ENCODE data around the gene BBLN. TPM values are rescaled to one million over a fixed set of nuclear protein-coding genes. Genes with fewer than 3 reads are reported as not detected.
A peak's percentile ranks its signal among the peaks of the same experiment; 100 is the strongest.

BBLN gene
- total RNA-seq, 1 donor from 2014 or later: 39.0 TPM

DNA sequence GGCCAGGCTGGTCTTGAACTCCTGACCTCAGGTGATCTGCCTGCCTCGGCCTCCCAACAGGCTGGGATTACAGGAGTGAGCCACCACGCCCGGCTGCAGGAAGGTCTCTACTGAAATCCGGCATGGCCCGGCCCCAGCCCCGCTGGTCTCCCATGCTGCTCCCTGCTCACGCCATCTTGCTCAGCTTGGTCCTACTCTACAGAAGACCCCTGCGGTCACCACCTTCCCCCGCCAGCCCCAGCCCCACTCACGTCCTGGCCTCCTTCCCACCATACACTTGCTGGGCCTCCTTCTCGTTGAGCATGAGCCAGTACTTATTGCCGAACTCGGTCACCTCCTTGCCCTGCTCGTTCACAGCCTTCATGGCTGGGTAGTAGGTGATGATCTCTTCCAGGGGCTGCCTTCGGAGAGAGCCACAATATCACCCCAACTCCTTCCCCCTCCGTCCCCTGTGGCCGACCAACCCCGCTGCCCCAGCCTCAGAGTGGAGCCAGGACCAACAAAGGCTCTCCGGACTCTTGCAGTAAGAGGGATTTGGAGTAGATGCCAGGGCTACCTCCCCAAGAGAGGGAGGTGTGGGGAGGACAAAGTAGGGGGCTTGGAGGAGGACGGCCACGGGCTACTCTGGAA lies 36.5 kb upstream of the BBLN start:
- Histone ChIP-seq H3K27me3 (no peaks in the 10 kb centered on the region), H3K9me3 (no peaks in the 10 kb centered on the region), H3K4me1 (peaks cover 16% of the 10 kb centered on the region), H3K27ac (no peak overlapping the region), H3K4me3 (no peak overlapping the region), H3K36me3 (peaks cover 36% of the 10 kb centered on the region)
- intact Hi-C loops (cut with DNase I): no loop called here
- TF ChIP-seq, protein P1, sequence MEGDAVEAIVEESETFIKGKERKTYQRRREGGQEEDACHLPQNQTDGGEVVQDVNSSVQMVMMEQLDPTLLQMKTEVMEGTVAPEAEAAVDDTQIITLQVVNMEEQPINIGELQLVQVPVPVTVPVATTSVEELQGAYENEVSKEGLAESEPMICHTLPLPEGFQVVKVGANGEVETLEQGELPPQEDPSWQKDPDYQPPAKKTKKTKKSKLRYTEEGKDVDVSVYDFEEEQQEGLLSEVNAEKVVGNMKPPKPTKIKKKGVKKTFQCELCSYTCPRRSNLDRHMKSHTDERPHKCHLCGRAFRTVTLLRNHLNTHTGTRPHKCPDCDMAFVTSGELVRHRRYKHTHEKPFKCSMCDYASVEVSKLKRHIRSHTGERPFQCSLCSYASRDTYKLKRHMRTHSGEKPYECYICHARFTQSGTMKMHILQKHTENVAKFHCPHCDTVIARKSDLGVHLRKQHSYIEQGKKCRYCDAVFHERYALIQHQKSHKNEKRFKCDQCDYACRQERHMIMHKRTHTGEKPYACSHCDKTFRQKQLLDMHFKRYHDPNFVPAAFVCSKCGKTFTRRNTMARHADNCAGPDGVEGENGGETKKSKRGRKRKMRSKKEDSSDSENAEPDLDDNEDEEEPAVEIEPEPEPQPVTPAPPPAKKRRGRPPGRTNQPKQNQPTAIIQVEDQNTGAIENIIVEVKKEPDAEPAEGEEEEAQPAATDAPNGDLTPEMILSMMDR (IDR thresholded peaks at IDR 0.05): no peak
- ATAC-seq (no peak), DNase-seq (no peak)

DNA sequence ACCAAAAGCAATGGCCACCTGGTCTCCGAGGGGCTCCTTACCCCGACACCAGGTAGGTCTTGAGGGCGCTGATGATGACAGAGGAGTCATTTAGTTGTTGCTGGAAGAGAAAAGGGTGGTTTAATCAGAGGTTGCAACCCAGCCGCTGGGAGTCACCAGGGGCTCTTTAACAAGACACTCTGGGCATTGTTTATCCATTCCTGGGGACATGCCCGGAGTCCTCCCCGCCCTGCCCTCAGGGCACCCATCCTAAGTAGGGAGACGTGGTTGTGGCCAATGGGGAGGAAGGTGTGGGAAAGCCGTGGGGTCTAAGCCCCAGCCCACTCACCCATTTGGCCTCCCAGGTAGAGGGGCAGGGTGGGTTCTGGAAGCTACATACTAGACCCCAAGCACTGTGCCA lies 35.6 kb upstream of the BBLN start:
- no peak for ATAC-seq
- intact Hi-C loops (cut with DNase I): no loop called here
- DNase-seq: no peak
- H3K9me3 ChIP-seq: no peaks in the 10 kb centered on the region
- H3K36me3 ChIP-seq: peaks cover 36% of the 10 kb centered on the region
- TF ChIP-seq, protein P1 (IDR thresholded peaks at IDR 0.05): no peak
- H3K27me3 ChIP-seq: no peaks in the 10 kb centered on the region
- H3K4me1 ChIP-seq: peaks cover 23% of the 10 kb centered on the region
- H3K27ac ChIP-seq: no peak overlapping the region
- no peak overlapping the region for H3K4me3 ChIP-seq

GRCh38 chr9:128124873-128125579 lies 35.0 kb upstream of the BBLN start:
- intact Hi-C loops (cut with DNase I): no loop called here
- DNase-seq (peak; percentile 81), ATAC-seq (no peak)
- Histone ChIP-seq H3K4me3 (no peak overlapping the region), H3K27ac (no peak overlapping the region), H3K27me3 (no peaks in the 10 kb centered on the region), H3K4me1 (peaks cover 23% of the 10 kb centered on the region), H3K36me3 (peaks cover 36% of the 10 kb centered on the region), H3K9me3 (no peaks in the 10 kb centered on the region)
- TF ChIP-seq, protein P1 (IDR thresholded peaks at IDR 0.05): peak; percentile 54

GRCh38 chr9:128125580-128126354 lies 34.3 kb upstream of the BBLN start:
- ATAC-seq (no peak), DNase-seq (no peak)
- Histone ChIP-seq H3K4me1 (peaks cover 23% of the 10 kb centered on the region), H3K27ac (no peak overlapping the region), H3K27me3 (no peaks in the 10 kb centered on the region), H3K9me3 (no peaks in the 10 kb centered on the region), H3K4me3 (peak overlapping the region; percentile 3), H3K36me3 (peaks cover 31% of the 10 kb centered on the region)
- TF ChIP-seq, protein P1 (IDR thresholded peaks at IDR 0.05): no peak
- intact Hi-C loops (cut with DNase I): no loop called here

GRCh38 chr9:128127568-128127989 lies 32.5 kb upstream of the BBLN start, which contains the start of gene PTGES2:
TSS of gene PTGES2 (minus strand) at chr9:128127729. CDS start at chr9:128127717, 12 bp downstream.
- ATAC-seq: peak; percentile 87
- peak within 1 kb of the TSS; percentile 98 for H3K27ac ChIP-seq
- peaks cover 15% of the 10 kb centered on the region for H3K36me3 ChIP-seq
- intact Hi-C loops (cut with DNase I): no loop called here
- H3K4me3 ChIP-seq: peak within 1 kb of the TSS; percentile 88
- H3K27me3 ChIP-seq: no peaks in the 10 kb centered on the region
- peak; percentile 92 for DNase-seq
- TF ChIP-seq, protein P1 (IDR thresholded peaks at IDR 0.05): no peak
- no peaks in the 10 kb centered on the region for H3K9me3 ChIP-seq
- peaks cover 23% of the 10 kb centered on the region for H3K4me1 ChIP-seq
